C4-2B (cell line): ENCODE data around the gene TEKT1.

Experiments
- CTCF ChIP-seq: fragments of 450-650 bp; conservative IDR thresholded peaks from 2 replicates; pipeline ENCODE4 v1.5.1; 2017; ENCODE audit warnings: mild to moderate bottlenecking
- ZFX ChIP-seq: fragments of 450-650 bp; IDR thresholded peaks from 2 replicates; pipeline ENCODE4 v1.6.1; 2017

DNA sequence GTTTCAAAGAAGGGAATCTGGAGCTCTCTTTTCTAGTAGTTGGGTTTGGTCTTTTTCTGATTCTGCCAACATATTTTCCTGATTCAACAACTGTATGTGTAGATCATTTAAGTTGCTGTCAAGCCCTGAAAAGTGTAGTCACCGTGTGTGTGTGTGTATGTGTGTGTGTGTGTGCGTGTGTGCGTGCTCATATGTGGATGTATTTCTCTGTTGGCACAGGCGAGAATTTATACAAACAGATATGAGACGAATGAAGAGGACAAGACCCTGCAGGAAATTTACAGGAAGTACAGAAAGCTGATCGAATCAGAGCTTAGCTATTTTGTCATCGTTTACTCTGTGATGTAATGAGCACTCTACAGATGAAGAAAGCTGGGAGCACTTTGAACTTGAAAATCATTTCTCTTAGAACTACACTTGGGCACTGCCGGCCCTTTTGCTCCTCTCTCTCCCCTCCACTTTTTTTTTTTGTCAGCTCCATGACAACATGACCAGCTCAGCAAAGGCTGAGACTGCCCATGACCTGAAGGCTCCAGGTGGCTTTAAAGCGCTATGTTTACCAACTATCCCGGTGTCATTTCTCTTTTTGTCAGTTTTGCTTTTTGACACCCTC lies 44.3 kb downstream of the TEKT1 start:
- TF ChIP-seq CTCF = no peak
- TF ChIP-seq ZFX = no peak
